Epidermal melanocyte (primary cell): ENCODE results near the gene ZNF778.

Source experiments
- DNase-seq: peaks from one replicate; pipeline ENCODE4 v3.0.0; 2011; ENCODE audit warnings: low spot score; ENCODE audit not compliant: insufficient read length

Gene ZNF778

DNA sequence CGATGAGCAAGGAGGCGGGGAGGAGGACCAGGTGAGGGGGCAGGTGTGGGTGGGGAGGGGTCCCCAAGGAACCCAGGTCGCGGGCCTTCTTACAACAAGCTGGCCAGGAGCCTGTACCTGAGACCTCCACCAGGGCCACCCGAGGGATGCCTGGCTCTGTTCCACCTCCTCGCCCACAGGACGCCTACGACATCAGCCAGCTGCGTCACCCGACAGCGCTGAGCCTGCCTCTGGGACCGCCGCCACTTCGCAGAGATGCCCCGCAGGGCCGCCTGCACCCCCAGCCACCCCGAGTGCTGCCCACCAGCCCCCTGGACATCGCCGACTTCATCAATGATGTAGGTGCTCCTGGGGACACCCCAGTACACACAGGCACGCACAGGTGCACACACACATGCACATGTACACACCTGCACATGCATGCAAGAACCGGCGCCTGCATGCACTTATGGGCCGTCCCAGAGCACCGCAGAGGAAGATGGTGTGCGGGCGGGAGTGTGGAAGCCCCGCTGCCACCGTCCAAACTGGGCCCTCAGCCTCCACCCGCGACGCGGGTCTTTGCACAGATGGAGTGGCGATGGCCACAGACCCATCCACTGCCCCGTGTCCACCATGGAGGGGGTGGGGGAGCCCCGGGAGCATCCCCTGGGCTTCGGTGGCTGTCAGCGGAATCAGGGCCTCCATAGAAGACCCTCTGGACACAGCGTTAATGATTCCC is 23.8 kb upstream of the ZNF778 start:
- no peak for DNase-seq

GRCh38 chr16:89194340-89195311 is 22.9 kb upstream of the ZNF778 start:
- no peak for DNase-seq

GRCh38 chr16:89195521-89196171 is 21.9 kb upstream of the ZNF778 start:
- no peak for DNase-seq

GRCh38 chr16:89197033-89197632 is 20.4 kb upstream of the ZNF778 start:
- no peak for DNase-seq

DNA sequence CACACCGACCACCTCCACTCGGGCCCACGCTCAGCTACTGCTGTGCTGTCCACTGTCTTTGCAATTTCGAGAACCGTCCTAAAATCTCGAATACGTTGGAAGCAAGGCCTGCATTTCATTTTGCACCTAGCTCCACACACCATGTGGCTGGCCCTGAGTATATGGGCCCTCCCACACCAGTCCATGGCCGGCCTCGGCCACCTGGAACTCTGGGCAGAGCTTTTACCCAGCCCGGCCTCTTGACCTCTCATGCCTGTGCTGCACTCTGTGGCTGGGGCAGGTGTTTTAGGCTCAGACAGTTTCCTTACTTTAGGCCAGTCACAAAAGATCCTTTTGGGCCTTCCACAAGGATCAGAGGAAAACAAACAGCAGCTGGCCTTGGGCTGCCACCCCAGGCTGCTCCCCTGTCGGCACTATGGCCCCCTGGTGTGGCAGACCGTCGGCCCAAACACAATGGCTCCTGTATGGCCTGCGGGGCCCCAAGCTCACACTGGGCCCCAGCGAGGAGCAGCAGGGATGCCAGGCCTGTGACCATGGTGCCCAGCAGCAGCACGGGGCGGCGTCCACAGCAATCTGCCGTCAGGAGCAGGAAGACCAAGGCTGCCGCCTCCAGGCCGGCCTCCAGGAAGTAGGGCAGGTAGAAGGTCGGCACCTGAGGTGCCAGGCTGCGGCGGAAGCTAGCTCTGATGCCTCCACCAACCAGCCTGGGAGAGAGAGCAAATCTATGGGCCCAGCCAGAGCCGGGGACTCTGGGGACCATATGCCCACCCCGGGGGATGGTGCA is 19.7 kb upstream of the ZNF778 start:
- DNase-seq, result no peak

DNA sequence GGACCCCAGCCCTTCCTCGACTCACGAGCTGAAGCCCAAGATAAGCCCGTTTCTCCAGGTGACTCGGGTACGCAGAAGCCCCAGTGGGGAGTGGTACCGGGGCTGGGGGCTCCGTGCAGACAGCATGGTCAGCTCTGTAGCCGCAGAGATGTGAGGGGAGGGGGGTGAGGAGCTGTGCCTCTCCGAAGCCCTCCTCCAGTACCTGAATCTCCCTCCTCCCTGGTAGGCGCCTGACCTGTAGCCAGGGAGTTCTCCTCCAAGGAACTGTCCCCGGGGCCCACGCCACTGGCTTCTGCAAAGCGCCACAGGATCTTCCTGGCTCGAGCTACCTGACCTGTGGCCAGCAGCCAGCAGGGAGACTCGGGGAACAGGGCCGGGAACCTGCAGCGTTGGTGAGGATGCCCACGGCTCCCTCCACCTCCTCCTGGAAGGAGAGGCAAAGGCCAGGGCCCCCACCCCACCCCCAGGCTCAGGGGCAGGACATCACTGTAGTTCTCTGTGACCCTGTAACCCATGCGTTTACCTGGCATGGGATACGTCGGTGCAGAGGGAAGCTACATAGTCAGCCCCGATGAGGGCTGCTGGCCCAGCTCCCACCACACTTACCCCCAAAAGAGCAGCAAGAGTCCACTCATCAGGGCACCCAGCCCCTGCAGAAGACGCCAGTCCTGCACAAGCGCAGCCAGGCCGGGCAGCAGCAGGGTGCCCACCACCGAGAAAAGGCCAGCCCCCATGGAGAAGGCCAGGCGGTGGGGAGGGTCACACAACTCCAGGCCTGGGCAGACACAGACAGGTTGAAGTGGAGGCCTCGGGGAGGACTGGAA is 18.9 kb upstream of the ZNF778 start:
- no peak for DNase-seq

DNA sequence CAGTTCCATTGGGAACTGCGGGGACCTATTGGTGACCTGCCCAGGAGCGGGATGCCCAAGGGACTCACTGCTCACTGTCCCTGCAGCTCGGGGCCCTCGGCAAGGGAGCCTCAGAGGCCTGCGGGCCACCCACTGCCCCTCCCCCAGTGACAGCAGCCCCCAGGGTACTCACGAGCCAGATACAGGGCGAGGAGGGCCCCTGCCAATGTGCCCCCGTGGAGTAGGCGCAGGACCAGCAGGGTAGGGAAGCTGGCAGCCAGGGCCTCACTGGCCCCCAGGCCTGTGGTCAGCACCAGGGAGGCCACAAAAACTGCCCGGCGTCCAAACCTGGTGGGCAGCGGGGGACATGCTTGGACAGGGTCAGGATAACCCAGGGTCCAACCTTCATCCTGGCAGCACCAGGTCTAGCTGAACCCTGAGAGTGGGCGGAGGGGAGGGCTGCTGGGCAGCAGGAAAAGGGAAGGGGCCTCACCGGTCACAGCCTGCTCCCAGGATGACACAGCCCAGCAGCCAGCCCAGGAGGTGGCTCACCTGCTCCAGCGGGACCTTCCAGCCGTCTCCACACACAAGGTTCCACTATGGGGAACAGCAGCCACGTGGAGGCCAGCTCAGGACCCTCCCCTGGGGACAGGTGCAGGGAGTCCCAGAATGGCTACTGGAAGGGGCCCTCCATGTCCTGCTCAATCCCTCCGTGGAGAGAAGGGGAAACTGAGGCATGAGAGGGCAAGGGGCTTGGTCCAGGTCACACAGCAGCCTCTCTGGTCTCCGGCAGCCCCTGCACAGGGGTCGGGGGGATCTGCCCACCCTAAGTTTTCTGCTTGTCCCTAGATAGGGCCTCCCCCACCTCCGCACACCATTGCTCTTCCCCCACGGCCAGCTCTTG is 18.0 kb upstream of the ZNF778 start:
- no peak for DNase-seq

DNA sequence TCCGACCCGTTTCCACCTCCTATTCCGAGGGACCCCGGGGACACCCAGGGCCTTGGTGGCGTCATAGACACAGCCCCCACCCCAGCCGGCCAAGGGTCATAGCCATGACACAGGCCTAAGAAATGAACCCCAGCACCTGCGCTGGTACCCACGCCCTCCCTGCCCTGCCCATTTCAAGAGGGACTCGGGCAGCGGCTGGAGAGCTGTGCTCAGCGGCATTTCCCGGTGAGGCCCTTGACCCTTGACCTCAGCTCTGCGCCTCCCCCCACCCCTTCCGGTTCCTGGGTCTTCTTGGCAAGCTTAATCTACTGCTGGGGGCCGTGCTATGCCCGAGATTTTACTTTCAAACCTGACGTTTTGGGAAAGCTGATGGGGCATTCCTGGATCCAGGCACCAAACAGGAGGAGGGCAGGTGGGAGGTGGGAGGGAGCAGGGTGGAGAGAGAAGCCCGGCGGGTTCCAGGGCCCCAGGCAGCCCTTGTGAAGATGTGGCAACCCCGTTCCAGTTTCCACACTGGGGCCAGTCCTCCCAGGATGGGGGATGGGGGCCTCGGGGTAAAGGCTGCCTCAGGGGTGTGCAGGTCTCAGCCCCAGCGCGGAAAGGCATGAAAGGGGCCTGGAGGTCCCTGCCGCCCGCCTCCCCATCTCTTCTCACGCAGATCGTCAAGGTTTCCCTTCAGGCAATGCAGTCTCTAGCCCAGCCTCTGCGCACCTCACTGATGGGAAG is 17.2 kb upstream of the ZNF778 start, which contains the start of gene SLC22A31:
Gene SLC22A31, minus strand, starts transcription at position 414 of the 726 bp plus-strand sequence. Its CDS starts 36 bp downstream, at position 378.
- no peak for DNase-seq

DNA sequence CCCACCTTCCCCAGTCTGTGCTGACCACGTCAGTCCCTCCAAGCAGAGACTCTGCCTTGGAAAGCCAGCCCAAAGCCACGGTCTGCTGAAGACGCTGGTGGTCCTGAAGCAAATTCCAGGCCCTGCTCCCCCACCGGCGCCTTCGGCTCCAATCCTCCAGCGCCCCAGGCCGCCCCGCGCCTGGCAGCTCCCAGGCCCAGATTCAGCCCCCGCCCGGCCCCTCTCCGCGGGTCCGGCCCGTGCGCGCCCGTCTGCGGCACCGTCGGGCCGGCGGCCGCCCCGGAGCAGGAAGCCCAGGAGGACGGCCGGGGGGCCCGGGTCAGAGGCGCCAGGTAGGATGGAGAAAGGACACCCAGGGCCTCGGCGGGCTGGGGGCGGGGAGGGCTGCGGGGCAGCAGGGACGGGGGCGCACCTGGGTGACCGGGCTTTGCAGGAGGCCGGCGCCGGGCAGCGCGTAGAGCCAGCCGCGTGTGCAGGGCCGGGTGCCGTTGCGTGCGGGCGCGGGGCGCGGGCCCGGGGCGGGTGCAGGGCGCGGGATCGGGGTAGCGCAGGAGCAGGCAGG is 16.6 kb upstream of the ZNF778 start:
- DNase-seq, result no peak

GRCh38 chr16:89201439-89202377 is 15.8 kb upstream of the ZNF778 start:
- DNase-seq, result peak; percentile 78

DNA sequence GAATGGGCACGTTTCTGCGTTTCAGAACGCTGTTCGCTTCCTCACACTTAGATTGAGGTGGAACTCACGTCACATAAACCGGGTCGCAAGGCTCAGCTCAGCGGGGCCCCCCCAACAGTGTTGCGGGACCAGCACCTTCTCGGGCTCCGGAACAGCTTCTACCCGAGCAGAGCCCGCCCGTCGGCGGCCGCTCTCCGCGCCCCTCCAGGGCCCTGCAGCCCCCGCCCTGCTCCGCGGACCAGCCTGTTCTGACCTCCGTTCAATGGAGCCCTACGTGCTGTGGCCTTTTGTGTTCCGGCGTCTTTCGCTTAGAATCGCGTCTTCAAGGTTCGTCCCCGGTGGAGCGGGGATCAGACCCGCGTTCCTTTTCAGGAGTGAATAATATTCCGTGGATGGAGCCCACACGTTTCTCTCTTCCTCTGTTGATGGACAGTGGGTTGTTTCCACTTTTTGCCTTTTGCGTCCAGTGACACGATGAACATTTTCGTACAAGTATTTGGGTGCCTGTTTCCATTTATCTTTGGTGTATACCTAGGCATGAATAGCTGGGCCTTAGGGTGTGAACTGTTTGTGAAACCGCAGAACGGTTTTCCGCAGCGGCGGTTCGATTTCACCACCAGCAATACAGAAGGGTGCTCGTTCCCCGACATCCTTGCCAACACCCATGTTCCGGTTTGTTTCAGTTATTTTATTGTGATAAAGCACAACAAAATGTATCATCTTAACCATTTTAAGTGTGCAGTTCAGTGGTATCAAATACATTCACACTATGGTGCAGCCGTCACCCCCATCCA is 14.9 kb upstream of the ZNF778 start:
- no peak for DNase-seq

DNA sequence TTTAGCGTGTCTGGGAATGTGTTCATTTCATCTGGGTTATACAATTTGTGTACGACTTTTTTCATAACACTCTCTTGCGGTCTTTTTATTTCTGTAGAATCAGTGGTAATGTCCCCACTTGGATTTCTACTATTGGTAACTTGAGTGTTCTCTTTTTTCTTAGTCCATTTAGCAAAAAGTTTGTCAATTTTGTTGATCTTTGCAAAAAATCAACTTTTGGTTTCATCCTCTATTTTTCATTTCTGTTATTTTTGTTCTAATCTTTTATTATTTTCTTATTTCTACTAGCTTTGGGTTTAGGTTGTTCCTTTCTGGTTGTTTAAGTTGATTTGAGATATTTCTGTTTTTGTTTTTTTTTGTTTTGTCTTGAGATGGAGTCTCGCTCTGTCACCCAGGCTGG is 9.5 kb upstream of the ZNF778 start:
- DNase-seq, result no peak

DNA sequence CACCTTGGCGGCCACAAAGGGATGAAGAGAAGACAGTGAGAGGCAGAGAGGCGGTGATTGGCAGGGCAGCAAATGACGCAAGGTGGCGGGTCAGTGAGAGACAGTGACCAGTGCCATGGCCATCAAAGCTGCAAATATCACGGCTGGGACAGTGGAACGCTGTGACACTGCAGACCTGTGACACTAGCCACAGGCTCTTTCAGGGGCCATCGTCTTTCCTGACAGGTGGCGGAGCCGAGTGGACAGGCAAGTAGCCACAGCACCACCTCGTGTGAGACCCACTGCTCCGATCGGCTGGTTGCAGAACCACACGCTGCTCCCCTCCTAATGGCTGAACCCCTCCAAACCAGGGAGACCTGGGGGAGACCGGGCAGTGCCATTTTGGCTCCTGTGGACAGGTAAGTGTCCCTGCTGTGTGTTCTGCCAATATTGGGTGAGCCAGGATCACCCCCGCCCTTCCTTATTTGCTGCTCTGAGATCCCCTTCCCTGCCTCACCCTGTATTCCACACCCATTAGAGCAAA is 7.9 kb upstream of the ZNF778 start:
- DNase-seq, result no peak

- no peak for DNase-seq
These were observed 7.2 kb upstream of the ZNF778 start for GRCh38 chr16:89210165-89210903.
